Left ventricle myocardium superior (tissue), 1 donor: ENCODE results near the gene JAK2. TPM values are rescaled to one million over a fixed set of nuclear protein-coding genes. Genes with fewer than 3 reads are reported as not detected.
A peak's percentile ranks its signal among the peaks of the same experiment; 100 is the strongest.

ENCODE experiments used
- ATAC-seq: fragments of 200-7000 bp; cut with Tn5 transposase; one replicate; pipeline ENCODE4 v1.9.1; 2020; ENCODE audit warnings: mild to moderate bottlenecking, moderate library complexity
- DNase-seq: peaks from one replicate; pipeline ENCODE4 v3.0.0-alpha.2; 2020
- intact Hi-C: fragments of 100-400 bp; cut with micrococcal nuclease; formaldehyde crosslinking; loops from one replicate; pipeline ENCODE4 v1.11.0; 2022
- total RNA-seq: library from RNA; stranded (reverse); fragmentation: NEBNext Ultra II Directional; extraction: Animal tissue kit (Norgen Biotek cat#: 25700); gene quantifications from one replicate; pipeline ENCODE4 v1.2.1, GENCODE V29; 2021
- donor health status: DM: no; HTN: yes; CAD: no; lungs with severe emphysema.

The JAK2 gene
- total RNA-seq, 1 donor from 2014 or later, result 21.5 TPM

DNA sequence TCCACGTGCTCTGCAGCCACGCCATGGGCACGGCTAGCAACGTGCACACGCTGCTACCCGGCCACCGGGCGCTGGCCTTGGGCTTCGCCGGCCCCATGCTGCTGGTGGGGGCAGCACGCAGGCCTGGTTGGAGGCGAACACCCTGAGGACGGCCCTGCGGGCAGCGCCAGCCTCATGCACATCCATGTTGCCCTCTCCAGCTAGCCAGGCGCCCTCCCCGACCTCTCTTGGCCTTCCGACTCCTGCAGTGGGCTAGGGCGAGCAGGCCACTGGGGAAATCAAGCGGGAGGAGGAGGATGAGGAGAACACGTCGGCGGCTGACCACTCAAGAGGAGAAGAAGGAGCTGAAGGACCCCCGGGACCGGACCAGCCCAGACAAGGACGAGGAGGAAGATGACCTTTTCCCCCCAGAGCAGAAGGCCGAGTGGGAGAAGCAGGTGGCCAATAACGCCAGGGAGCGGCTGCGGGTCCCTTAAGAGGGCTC lies 127.1 kb downstream of the JAK2 start:
- DNase-seq, result no peak
- ATAC-seq, result peak; percentile 14
- intact Hi-C loops, result no loop called here

DNA sequence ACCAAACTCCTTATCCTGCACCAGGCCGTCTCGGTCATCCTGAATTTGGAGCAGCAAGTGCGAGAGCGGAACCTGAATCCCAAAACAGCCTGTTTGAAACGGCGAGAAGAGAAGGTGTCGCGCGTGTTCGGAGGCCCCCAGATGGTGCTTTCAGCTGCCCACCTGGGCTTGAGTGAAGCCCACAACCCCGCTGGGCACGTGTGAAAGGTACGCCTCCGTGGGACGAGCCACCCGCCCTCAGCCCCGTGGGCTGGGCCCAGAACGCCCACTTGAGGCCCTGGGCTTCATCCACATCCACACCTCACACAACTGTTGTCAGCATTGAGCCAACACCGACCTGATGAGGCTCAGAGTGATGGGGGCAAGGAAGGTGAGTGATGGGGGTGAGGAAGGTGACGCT lies 127.6 kb downstream of the JAK2 start:
- intact Hi-C loops, result no loop called here
- ATAC-seq (no peak), DNase-seq (no peak)

DNA sequence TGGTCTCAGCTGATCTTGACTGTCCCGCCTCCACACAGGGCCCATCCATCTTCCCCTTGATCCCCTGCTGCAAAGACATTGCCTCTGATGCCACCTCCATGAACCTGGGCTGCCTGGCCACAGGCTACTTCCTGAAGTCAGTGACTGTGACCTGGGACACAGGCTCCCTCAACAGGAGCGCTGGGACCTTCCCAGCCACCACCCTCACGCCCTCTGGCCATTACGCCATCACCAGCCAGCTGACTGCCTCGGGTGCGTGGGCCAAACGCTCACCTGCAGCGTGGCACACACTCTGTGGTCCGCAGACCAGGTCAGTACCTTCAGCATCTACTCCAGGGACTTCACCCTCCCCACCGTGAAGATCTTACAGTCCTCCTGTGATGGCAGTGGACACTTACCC lies 128.5 kb downstream of the JAK2 start:
- no peak for ATAC-seq
- intact Hi-C loops, result no loop called here
- no peak for DNase-seq

DNA sequence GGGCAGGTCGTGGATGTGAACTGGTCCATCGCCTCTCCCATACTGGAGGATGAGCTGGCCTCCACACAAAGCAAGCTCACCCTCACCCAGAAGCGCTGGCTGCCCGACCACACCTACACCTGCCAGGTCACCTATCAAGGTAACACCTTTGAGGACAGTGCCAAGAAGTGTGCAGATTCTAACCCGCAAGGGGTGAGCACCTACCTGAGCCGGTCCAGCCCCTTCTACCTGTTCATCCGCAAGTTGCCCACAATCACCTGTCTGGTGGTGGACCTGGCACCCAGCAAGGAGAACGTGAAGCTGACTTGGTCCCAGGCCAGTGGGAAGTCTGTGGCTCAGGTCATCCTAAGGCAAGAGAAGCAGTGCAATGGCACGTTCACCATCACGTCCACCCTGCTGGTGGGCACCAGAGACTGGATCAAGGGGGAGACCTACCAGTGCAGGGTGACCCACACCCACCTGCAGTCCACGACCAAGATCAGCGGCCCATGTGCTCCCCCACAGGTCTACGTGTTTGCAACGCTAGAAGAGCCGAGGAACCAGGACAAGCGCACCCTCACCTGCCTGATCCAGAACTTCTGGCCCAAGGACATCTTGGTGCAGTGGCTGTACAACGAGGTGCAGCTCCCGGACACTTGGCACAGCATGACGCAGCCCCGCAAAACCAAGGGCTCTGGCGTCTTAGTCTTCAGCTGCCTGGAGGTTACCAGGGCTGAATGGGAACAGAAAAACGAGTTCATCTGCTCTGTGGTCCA lies 129.1 kb downstream of the JAK2 start:
- ATAC-seq (no peak), DNase-seq (no peak)
- intact Hi-C loops, result no loop called here

DNA sequence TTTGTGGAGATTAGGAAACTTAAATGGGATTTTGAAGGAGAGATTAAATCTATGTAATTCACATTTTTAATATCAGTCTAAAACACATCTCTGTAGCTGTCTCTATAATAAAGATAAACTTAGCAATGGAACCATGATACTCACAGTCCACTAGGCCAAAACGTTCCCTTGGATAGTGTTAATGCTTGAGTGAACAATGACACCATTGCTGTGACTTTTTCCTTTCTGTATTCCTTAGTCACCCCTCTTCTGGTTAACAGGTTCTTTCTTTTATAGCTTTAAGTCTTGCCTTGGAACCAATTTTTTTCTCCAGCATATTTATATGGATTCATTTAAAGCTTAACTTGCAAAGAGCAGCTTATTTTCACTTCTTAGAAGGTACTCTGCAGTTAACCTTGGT lies 137.0 kb downstream of the JAK2 start:
- no peak for DNase-seq
- intact Hi-C loops, result no loop called here
- ATAC-seq, result no peak

DNA sequence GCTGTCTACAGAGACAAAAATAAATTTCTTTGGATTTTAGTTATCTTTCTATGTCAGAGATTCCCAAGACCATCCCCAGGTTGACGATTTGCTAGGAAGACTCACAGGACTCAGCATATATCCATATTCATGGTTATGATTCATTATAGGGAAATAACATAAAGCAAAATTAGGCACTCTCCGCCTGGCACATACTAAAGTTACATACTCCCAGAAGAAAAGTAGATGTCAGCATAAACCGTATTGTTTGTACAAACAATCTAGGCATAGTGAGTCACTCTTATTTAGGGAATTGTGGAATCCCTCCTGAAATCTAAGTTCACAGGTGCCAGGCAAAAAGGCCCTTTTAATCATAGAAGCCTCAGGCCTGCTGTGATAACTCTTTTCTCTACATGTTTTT lies 137.4 kb downstream of the JAK2 start:
- DNase-seq, result no peak
- no peak for ATAC-seq
- intact Hi-C loops, result no loop called here

DNA sequence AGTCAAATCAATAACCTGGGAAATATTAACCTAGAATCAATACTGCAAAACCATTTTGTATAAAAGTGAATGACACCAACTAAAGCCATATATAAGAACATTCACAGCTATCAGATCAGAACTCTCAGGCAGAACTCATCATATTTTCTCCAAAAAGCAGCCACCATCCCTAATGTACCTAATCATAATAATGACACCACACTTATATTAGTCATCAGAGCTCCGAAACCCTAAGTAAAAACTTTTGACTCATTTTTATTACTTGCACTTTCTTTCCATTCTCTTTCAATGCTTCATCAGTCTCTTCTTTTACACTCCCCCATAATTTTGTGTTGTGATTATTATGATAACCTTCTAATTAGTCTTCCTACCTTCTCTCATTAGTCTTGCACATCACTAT lies 155.1 kb downstream of the JAK2 start:
- no peak for ATAC-seq
- no peak for DNase-seq
- intact Hi-C loops, result no loop called here

DNA sequence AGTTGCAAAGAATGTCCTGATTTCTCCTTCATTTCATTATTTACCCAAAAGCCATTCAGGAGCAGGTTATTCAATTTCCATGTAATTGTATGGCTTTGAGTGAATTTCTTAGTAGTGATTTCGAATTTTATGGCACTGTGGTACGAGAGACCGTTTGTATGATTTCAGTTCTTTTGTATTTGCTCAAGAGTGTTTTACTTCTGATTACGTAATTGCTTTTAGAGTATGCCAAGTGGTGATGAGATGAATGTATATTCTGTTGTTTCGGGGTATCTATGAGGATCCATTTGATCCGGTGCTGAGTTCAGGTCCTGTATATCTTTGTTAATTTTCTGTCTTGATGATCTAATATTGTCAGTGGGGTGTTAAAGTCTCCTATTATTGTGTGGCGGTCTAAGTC lies 159.1 kb downstream of the JAK2 start:
- intact Hi-C loops, result no loop called here
- ATAC-seq, result no peak
- DNase-seq, result no peak

DNA sequence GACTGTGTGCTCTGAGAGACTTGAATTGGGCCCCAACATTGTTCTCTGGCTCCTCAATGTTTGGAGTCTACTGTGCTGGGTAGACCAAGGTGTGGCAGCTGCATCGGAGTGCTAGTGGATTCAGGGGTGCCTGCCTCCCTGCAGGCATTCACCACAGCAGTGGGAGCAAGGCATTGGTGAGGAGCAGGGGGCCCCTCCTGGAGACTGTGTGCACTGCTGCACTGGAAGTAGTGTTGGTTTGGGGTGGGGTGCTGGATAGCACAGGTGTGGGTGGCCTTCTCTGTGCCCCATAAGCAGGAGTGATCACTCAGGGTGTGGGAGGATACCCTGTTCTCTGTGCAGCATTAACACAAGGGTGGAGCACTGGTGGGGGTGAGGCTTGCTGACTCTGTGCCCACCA lies 161.2 kb downstream of the JAK2 start:
- no peak for DNase-seq
- intact Hi-C loops, result no loop called here
- ATAC-seq, result no peak

Other genes with a start within 250 kb of the JAK2 start
- gene AK3, start 244.1 kb upstream of the JAK2 start, total RNA-seq, result 219 TPM
- 4.7 TPM for gene RCL1, start 192.3 kb upstream of the JAK2 start, total RNA-seq
- gene INSL6, start 200.4 kb downstream of the JAK2 start, total RNA-seq, result not detected
- not detected for gene INSL4, start 246.1 kb downstream of the JAK2 start, total RNA-seq